Measurements from ENCODE around the gene RAD51B.

Gene RAD51B

DNA sequence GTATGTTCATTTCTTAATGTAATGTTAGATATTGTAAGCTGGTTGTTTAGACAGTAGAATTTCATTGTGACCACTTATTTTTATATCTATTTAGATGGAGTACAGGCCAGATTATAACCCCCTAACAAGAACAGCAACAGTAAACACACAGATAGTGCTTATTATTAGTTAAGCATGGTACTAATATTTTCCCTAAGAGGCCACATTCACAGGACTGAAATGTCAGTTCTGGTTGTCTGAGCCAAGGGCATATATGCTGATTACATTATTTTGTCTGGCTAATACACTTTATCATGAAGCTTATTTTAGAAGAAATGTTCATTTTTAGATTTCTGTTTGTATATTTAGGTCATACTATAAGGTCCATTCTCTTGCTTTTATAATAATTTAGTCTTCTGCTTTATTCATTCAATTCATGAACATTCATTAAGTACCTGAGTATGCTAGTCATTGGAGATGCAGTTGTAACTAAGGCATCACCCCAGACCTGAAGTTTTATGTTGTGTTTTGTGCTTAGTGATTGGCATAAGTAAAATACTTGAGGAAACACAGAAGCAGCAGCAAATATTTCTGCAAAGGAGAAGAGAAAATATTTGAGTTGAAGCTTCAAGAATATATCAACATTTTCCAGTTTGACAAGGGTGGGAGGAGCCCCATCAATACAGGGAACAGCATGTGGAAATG is 413.7 kb downstream of the RAD51B start:
- no peak for DNase-seq (ENCODE audit: low read depth in 2 of 2)

DNA sequence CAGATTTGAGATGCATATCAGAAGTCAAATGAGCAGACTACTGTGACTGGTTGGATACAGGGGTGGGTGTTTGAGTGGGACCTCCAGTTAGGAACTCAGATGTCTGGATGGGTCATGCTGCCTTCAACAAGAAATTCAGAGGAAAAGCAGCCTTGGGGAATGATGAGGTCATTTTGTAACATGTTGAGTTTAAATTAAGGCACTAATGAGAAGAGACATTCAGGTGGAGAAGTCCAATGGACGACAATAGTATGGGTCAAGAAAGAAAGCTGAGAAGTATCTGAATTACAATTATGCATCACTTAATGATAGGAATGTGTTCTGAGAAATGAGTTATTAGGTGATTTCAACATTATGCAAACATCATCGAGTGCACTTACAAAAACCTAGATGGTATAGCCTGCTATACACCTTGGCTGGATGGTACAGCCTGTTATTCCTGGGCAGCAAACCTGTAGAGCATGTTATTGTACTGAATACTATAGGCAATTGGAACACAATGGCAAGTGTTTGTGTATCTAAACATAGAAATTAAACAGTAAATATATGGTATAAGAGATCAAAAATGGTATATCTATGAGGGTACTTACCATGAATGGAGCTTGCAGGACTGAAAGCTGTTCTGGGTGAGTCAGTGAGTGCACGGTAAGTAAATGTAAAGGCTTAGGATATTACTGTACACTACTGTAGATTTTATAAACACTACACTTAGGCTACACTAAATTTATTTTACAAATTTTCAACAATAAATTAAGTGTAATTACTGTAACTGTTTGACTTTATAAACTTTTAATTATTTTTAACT is 414.7 kb downstream of the RAD51B start:
- DNase-seq (ENCODE audit: low read depth in 2 of 2): no peak

DNA sequence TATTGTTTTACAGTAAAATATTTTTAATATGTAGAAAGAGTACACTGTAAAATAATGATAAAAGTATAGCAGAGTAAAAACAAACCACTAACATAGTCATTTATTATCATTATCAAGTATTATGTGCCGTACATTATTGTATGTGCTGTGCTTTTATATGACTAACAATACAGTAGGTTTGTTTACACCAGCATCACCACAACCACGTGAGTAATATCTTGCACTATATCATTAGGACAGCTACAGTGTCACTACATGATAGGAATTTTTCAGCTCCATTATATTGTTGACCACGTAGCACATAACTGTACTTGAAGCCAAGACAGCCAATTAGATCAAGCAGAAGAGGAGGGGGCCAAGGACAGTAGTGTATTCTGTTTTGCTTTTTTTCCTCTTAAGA is 415.4 kb downstream of the RAD51B start:
- no peak for DNase-seq (ENCODE audit: low read depth in 2 of 2)

DNA sequence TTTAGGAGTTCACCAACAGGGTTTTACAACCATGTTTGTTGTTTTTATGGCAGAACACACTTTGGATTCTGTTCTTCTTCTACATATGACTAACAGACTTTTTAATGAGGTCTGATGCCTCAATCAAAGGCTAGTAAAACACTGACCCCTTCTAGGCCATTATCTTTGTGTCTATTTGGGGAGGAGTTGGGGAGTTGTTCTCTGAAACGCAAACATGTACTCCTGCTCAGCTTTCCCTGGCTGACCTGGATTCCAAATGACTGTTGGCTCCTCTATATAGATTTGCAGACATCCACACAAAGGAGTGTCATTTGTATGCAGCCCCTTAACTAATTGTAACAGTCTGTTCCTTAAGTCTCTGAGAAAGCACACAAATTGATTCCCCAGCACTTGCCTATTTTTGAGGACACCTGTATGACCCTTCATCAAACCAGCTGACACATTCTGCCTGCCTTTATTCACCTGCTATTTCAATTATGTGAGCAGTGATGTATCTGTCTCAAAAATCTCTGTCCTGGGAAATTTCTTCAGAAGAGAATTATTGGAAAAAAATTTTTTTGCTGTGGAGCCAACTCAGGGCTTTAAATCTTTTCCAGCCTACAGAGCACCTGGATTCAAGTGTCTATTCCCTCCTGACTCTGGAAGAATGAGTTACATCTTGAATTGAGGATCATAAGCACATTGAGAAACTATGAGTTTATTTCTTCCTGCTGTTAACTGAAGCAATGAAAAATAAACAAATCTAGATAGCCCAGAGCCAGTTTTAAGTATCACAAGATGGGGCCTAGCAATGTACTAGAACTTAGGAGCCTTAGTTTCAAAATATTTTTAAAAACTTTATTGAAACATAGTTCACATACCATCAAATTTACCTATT is 417.2 kb downstream of the RAD51B start:
- DNase-seq (ENCODE audit: low read depth in 2 of 2): no peak

DNA sequence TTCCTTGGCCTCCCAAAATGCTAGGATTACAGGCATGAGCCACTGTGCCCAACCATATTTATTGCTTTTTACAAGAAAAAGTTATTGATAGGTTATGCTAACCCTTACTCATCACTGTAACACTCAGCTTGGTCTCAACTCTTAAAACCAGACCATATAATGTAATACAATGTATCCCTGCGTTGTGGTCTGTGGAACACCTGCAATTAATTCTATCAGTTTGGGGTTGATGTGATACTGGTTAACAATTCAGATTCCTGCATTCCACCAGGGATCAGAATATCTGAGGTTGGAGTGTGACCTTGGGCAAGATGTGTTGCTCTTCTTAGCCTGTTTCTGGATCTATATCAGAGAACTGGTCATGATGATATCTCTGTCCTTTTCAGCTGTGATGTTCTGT is 419.0 kb downstream of the RAD51B start:
- no peak for DNase-seq (ENCODE audit: low read depth in 2 of 2)

DNA sequence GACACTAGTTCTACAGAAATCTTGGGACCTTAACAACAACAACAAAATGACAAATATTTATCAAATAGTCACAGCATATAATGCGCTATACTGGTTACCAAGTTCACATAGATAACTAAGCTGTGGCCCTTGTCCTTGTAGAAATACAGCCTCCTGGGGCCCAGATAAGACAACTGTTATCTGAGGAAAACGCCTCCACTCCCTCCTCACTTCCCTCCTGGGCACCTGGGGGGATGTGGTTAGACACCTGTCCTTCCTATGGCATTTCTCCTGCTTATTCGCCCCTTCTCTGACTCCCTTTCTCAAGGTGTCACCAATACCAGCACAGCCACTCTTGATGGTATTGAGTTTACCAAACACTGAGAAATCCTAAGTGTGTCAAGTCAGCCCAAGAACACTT is 419.4 kb downstream of the RAD51B start:
- no peak for DNase-seq (ENCODE audit: low read depth in 2 of 2)

DNA sequence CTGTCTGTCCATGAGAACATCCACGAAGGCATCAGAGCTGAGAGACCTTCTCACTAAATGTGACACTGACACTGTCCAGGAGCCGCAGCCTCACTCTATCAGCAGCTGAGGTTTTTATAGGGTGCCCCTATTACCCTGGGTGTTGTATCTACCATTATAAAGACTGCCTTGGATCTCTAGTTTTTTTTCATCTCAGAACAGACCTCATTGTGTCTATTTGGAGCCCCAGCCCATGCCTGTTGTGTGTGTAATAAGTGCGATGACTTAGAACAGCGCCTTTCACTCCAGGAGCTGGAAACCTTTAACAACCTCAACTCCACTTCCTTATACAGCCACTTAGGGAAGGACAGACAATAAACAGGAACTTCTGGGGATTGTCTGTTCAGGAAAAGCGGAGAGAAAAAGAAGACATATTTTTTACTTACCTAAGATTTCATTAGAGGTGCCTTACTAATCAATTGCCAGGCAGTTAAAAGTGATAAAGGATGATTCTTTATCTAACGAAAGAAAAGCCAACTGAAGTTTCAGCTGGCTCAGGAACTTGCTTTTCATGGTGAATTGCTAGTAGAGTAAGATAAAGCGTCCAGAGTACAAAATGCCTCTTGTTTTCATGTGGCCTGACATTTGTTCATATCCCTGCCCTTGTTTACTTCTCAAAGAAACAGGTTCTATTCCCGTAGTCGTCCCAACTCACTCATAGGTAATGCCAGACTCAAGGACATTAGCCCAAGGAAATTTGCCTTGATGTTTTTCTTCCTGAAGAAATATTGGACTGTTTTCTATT is 420.6 kb downstream of the RAD51B start:
- no peak for DNase-seq (ENCODE audit: low read depth in 2 of 2)

DNA sequence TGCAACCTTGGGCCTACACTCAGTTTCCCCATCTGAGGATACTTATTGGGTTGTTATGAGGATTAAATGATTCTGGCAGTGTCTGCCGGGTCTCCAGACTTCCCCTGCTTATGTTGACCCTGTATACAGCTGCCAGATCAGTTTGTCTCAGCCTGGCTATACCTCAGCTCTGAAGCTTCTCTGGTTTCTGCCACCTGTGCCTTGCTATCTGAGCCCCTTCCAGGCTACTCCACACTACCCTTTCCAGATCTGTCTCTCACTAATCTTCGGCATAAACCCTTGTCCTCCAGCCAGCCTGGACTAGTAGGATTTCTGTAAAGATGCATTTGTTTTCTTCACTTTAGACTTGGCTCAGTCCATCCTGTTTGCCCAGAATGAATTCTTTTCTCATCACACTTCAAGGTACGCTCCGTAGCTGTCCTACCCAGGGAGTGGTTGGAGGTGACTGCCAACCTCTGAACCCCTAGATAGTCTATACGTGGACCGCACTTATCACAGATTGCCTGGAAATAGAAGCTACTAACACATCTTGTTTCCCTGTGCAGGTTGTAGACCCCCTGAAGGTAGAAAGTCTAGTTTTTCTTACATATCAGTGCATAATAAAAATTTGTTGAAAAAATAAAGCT is 422.4 kb downstream of the RAD51B start:
- DNase-seq (ENCODE audit: low read depth in 2 of 2): no peak

DNA sequence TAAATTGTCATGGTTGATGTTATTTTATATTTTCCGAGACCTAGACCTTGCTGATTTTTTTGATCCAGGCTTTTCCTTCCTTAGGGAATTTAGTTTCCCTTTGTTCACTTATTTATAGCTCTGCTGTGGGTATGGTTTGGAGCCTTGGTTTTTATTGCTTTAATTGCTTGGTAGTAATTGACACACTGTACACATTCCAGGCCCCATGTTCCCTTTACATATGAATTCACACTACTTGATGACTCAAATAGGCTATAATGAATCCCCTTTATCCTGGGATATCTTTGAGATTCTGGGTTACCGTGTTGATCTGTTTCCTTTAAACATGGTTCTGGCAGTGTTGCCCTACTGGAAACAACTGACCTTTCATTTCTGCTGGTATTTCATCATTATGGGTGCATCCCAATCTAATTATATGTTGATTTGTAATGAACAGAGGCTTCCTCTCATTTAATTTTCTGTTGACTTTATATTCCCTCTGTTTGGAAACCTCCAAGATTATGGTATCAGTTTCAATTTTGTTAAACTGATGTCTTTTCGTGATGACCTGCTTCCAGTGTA is 424.0 kb downstream of the RAD51B start:
- no peak for DNase-seq (ENCODE audit: low read depth in 2 of 2)

DNA sequence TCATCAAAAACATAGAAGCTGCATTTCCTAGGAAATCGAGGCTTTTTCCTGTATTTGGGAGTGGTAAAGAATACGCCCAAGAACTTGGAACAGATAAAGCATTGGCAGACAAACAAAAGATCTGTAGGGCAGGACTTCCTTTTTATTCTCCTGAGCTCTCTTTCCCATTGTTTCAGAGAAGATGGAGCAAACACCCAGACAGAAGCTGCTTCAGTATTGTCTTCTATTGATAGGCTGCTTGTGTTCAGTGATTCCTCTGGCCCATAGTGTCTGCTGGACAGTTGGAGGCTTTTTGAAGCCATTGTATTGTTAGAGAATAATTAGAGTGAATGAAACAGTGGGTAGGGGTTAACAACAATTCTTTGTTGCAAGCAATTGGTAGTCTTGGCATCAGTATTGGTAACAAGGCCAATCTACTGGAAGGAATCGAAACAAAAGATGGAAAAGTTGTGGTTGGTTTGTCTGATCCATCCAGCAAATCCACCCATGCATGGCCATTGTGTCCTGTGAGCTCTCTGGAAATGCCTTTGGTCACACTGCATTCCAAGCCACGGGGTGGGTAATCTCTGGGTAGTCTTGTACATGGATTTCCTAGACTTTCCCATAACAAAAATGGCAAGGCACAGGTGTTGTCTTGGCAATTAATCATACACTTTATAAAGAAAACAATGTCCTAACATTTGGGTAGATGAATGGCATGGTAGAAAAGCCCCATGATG is 424.8 kb downstream of the RAD51B start:
- DNase-seq (ENCODE audit: low read depth in 2 of 2): no peak

DNA sequence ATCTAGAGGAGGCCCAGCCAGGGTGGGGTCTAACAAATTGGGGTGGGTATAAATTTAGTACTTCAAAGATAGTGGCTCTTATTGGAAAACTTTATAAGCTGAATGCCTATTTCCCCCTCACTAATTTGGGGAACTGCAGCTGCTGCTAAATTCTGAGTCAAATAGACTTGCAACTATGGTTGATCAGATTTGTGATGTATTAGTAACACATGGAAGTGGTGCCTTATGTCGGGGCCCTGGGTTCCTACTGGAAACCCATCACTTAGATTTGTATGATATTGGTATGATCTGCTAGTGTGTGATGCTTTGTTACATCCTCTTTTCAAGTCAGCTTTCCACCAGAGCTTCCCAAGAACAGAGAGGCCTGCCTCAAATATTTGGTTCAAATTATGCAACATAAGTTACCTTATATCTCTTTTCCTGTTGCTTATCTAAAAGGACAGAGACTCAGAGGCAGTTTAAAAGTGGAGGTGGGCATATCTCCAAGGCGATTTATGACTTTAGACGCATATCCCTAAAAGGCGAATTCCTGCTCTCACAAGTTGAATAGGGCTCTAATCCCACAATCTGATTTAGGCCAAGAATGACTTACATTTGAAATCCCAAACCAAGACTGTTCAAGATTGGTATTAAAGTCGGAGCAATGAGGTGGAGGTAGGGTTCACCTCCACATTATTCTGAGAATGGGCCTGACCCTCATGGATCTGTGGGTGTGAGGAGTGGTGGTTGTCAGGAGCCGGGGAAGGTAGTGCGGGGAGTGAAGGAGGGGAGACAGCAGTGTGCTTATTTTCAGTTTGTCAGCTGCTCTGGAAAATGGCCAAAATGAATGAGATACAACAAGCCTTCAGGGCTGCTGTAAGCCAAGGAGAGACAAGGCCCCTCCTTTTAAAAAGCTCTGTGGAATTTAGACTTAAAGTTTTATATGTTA is 425.8 kb downstream of the RAD51B start:
- no peak for DNase-seq (ENCODE audit: low read depth in 2 of 2)

DNA sequence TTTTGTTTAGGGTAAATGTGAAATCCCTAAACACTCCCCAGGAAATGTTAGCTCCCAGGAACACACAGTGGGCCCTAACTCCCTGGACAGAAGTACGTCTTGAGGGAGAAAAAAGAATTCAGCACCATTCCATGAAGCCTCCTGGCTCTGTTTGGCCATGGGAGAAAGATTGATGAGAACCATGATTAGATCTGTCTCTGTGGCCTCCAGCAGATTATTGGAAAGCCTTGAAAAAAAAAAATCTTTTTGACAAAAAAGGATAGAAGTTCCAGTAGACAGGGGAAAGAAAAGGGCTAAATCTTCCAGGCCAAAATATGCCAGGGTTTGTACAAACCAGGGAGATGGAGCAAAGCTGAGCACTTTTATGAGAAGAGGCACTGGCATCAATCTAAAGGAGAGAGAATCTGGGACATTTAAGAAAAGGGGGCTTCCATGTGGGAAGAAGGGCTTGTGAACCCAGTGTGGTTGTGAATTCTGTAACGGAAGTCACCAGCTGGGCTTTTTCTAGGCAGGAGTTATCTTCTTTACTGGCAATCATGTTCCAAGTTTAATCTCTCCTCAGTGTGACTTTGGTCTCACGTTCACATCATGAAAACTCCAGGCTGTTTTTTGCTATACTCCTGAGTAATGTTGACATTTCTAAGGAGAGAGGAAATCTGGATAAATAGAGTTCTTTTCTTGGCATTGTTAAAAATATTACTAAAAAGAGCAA is 426.7 kb downstream of the RAD51B start:
- no peak for DNase-seq (ENCODE audit: low read depth in 2 of 2)

DNA sequence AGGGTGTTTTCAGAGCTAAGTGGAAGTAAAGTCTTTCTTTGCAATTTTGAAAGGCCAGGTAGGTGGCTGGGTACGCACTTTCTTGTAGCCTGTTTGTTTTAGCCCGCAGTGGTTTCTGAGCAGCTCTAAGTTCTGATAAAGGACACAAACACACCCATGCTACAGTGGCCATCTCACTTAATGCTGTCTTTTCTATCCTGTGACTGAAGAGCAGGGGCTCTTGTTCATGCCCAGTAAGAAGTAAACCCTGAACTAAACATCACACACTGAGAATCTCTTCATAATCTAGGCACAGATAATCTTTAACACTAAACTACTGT is 427.2 kb downstream of the RAD51B start:
- DNase-seq (ENCODE audit: low read depth in 2 of 2): no peak

DNA sequence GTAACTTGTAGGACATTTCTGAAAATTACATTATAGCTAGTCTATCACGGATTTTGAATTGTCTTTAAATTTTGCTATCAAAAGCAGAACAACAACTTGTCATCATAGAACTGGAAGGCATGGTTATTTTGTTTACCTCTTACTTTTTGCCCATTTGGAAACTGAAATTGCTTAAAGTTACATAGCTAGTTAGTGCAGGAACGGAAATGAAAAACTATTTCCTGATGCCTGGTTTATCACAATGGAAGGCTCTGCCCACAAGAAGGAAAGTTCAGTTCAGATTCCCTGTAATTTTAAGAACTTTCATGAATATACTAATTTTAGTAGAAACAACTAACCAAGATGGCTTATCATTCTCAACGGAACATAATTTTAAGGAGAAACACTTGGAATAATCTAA is 427.7 kb downstream of the RAD51B start:
- no peak for DNase-seq (ENCODE audit: low read depth in 2 of 2)

DNA sequence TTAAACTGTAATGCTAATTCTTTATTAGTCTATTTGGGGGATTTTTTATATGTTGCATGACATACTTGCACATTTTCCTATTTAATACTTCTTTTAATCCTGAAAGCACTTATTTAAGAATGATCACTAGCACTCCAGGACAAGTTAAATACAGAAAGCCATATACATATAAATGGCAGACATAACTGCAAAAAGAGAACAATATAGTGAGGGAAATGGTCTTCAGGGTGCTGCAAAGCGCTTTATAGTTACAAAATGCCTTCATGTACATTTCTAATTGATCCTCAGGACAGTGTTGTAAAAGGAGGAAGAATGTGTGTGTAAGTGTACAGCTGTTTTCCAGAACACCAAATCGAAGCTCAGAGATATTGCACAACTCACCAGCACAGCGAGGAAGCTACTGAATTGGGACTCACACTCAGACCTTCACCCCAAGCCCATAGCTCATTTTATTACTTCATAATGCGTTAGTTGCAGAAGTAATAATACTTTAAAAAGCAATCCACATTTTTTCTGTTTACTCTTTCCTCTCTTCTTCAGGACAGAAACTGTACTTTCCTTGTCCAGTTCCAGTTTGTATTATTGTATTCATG is 428.2 kb downstream of the RAD51B start:
- DNase-seq (ENCODE audit: low read depth in 2 of 2): no peak

DNA sequence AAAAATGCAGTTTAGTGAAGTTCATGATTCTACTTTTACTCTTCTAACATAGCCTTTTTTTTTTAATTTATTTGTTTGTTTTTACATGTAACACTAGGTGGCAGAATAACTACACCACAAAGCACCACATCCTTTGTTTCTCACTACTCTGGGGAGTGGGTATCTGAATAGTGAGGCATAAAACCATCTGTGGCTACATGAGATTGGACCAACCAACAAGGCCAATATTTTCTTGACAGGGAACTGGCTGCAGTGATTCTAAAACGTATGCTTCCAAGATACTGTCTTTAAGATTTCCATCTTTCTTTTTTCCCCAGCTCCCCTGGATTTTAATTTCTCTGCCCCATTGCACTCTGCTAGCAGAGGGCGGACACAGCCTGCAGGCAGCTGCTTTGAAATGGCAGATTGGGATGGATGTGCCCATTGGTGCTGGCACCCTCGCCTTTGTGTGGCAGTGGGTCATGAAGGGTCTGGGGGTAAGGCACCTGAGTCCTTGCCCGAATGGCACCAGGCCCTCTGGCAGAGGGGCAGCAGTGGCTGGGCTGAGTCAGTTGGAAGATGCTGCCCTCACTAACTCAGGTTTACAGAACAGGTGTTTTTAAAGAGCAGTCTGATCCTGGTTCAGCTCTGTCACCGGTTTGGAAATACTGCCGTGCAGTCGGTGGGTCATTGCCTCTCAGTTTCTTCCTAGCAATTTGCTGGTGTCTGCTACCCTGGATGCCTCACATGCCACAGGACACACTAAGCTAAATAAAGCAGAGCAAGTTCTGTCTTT is 429.1 kb downstream of the RAD51B start:
- peak in 1 of 2 experiments; percentile 70 for DNase-seq (ENCODE audit: low read depth in 2 of 2)

DNA sequence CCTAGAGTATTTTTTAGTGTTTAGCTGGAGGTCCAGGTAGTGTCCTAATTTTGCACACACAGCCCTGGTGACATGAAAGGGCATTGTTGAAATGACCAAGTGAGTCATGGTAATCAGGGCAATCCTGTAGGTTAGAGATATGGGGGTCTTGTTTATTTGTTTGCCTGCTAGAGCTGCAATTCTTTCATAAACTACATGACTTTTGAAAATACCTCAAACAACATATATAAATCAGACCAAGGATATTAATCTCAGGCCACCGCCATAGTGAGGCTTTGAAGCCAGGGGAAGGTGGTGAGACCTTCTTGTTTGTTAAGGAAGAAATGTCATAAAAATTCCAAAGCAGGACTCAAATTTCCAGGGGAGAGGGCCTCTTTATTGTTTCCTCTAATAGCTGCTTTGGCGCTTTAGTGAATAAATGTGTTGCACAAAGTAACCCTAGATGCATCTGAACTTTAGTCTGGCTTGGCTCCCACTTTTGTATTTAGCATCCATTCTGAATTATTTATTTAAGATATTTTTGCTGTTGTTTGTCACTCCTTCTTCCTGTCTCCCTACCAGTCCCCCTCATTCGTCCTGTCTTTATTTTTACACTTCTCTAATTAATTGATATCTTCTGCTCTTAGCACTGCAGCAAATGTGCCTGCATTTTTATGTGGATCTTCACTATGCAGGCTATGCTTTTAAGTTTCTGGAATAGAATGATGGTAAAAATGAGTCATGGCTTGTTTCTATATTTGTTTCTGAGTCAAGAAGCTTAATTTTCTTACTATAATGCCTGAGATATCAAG is 430.3 kb downstream of the RAD51B start:
- peak in 1 of 2 experiments; percentile 59 for DNase-seq (ENCODE audit: low read depth in 2 of 2)
